Skin of body (tissue), 3 donors: Measurements from ENCODE around the gene SPATA31D4. TPM values are rescaled to one million over a fixed set of nuclear protein-coding genes. Genes with fewer than 3 reads are reported as not detected.

Experiments
- DNase-seq: peaks from one replicate; lab custom pipeline; 2025; lab: John Stamatoyannopoulos, UW
- small RNA-seq: library from RNA; depleted of rRNA; stranded (forward); fragments of <200 nt; gene quantifications from one replicate; pipeline ENCODE3, GENCODE V24; 2014; ENCODE audit warnings: low replicate concordance
- total RNA-seq: library from RNA; depleted of rRNA; stranded (reverse); fragments of >200 nt; gene quantifications from one replicate; pipeline ENCODE4 v1.2.3, GENCODE V29; 2014

The SPATA31D4 gene
- total RNA-seq, 1 donor from 2014 or later = not detected

DNA sequence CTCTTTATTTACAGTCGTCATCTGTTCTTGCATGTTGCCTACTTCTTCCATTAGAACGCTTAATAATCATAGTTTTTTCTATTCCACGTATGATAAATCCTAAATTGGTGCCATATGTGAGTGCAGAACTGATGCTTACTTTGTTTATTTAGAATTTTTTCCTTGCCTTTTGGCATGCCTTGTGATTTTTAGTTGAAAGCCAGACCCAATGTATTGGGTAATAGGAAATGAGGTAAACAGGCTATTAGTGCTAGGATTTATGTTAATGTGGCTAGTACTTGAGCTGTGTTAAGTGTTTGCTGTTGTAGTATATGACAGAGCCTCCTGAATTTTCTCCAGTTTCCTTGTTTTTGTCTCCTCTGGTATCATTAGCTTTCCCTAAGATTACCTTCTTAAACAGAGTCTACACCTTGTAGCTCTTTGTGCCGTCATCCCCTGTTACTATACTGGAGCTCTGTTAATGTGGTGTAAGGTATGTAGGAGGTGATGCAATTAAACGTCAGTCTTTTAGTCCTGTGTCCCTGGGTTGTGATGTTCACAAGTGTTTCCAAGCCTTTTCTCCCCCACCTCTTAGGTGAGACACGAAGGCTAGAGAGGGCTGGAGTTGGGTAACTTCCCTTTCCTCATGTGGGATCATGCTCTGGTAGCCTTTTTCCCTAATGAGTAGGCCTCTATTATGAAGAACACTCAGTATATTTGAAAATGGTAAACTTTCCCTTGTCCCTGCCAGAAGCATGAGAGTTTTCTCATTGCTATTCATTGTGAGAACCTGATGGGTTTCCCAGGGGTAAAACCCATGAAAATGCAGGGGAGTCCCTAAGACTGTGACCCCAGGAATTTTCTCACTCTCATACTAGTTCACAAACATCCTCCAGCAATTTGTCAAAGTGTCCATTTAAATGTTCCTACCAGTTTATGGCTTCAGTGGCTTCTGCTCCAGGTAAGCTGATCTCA, 36.3 kb downstream of the SPATA31D4 start:
- peak; percentile 3 for DNase-seq

DNA sequence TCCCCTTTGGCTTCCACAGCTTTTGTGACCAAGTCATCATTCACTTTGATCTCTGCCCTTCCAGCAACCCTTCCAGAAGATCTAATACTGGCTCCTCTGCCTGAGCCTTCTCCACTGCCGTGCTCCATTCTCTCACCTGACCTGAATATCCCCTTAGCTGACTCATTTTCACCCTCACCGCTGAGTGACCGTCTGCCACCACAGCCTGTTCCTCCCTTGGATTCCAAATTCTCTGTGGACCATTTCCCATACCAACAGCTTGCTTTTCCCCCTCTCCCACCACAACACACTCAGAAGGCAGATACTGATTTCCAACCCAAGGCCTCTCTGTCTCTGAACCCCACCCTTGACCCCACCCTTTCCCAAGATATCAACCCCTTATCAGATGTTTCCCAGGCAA, 39.8 kb downstream of the SPATA31D4 start:
- no peak for DNase-seq

DNA sequence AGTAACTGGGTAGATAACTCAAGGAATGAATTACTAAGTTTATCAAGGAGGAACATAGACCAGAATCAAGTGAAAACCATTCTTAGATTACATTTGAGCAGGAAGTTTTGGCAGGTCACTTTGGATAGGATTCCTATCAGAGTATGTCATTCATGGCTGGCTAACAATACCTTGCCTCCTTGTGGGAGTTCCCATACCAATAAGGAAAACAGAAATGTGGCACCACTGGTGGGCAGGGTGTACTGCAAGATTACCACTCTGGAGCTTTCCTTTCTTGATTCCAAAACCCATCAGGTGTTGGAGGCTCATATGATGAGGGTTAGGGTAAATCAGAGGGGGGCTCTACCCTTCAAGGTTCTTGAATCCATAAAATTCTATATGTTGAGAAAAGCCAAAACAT, 41.7 kb downstream of the SPATA31D4 start:
- DNase-seq = no peak

DNA sequence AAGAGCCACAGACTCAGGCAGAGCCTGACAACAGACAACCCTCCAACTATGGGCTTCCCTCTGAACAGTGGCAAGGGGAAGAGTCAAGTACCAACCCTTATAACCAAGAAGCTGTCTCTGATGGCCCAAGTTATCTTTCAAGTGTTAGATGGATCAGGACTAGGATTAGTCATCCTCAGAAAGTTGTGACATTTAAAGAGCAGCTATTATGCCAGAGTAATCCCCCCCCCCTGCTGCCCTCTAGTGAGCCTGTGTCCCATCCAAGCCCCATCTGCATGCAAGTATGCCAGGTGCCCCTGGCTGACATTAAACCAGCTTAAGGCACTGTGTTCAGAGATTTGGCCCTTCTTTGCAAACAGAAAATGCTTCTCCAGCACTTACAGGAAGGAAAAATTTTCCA, 43.5 kb downstream of the SPATA31D4 start:
- DNase-seq = no peak

DNA sequence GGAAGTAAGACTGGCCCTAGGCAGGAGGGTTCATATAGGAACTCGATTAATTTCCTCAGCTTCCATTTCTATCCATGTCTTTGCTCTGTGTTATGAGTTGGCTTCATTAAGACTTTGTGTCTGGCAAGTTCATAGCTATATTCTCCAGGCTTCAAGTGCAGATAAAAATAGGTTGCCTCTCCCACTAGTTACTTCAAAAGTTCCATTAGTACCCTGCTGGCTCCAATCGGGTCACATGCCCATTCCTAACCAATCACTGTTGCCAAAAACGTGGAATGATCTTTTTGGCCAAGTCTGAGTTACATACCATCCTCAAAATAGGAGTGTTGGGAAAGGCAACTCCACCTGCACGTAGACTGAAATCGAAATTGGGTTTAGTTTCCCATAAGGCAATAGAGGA, 46.5 kb downstream of the SPATA31D4 start:
- DNase-seq = no peak

DNA sequence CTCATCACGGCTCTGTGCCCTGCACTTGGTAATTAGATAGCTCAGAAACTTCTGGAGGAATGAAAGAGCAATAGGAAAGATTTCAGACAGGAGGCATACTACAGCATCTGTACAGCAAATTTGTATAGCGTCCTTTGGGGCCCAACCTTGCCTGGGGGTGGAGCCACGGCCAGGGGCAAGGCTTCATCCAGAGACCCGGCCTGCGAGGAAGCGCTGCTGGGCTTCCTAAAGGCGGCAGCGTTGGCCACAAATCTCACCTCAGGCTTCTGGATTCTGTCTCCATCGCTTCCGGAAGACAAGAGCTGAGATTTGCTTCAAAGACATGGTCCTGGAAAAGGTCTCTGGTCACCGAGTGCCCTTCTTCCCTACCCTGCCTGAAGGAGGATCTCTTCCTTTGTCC, 48.1 kb downstream of the SPATA31D4 start:
- DNase-seq = no peak

DNA sequence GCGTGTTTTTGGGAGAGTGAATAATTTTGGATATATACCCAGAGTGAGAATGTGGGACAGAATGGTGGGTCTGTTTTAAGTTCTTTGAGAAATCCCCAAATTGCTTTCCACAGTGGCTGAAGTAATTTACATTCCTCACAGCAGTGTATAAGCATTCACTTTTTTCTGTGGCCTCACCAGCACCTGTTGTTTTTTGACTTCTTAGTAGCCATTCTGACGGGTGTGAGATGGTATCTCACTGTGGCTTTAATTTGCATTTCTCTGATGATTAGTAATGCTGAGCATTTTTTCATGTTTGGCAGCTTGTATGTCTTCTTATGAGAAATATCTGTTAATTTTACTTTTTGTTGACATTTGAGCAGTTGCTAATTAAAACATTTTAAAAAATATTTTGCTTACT, 51.0 kb downstream of the SPATA31D4 start:
- no peak for DNase-seq

DNA sequence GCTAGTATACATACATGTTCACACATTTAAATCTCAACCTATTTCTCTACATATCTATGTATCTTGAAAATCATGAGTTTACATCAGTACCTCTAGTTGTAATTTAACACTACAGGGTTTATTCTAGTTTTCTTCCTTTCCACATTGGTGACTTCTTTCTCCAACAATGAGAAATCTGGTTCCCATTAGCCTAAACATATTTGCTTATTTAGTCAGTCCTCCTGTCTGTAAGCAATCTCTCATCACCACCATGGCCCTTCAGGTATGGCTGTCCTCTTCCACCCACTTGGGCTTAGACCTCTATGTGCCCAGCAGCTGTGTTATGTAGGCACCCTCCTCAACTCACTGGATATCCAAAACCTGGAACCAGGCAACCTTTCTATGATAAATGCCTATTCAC, 52.3 kb downstream of the SPATA31D4 start:
- no peak for DNase-seq

DNA sequence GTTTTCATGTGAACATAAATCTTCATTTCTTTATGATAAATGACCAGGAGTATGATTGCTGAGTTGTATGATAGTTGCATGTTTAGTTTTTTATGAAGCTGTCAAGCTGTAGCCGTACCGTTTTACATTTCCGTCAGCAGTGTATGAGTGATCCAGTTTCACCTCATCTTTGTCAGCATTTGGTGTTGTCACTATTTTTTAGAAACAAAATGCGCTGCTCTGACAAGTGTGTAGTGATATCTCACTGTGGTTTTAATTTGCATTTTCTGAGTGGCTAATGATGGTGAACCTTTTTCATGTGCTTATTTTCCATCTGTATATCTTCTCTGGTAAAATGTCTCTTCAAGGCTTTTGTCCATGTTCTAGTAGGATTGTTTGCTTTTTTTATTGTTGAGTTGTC, 53.7 kb downstream of the SPATA31D4 start:
- DNase-seq = no peak

Small RNA genes within 50 kb of the gene (small RNA-seq; reads per million reads assigned to genes)
- gene RF00189 (0.31 reads per million, percentile 32 among the genes with 10 or more reads in this experiment), gene RNA5SP287 (not detected)

Other genes with a start within 250 kb of the SPATA31D4 start
- 36.6 TPM for gene TLE1, start 238.9 kb upstream of the SPATA31D4 start, total RNA-seq
- gene SPATA31D3, start 15.1 kb downstream of the SPATA31D4 start, total RNA-seq = not detected
- gene SPATA31D1, start 60.3 kb downstream of the SPATA31D4 start, total RNA-seq = not detected